ENCODE measurements around the gene UGT1A3.
"Not testable (repeated sequence)": the region's sequence is repeated elsewhere in the genome, so short reads cannot be mapped to it uniquely, and the experiment has no call there.

Gene UGT1A3

GRCh38 chr2:233699424-233700027 lies 29.3 kb upstream of the UGT1A3 start:
- no peak for DNase-seq
- H3K36me3 Mint-ChIP-seq (ENCODE audit: low read depth): no peaks in the 10 kb centered on the region
- H3K9me3 Mint-ChIP-seq: peaks cover 4% of the 10 kb centered on the region
- H3K27ac Mint-ChIP-seq: no peak overlapping the region
- H3K4me3 Mint-ChIP-seq: no peak overlapping the region
- no peaks in the 10 kb centered on the region for H3K4me1 Mint-ChIP-seq
- ATAC-seq: no peak
- H3K27me3 Mint-ChIP-seq: no peaks in the 10 kb centered on the region

- H3K9me3 Mint-ChIP-seq: peaks cover 4% of the 10 kb centered on the region
- DNase-seq: no peak
- H3K4me1 Mint-ChIP-seq: no peaks in the 10 kb centered on the region
- no peaks in the 10 kb centered on the region for H3K36me3 Mint-ChIP-seq (ENCODE audit: low read depth)
- H3K4me3 Mint-ChIP-seq: no peak overlapping the region
- no peak overlapping the region for H3K27ac Mint-ChIP-seq
- no peak for ATAC-seq
- no peaks in the 10 kb centered on the region for H3K27me3 Mint-ChIP-seq
These were observed 28.7 kb upstream of the UGT1A3 start for GRCh38 chr2:233700028-233700635.

- not testable (repeated sequence) for H3K36me3 Mint-ChIP-seq (ENCODE audit: low read depth); H3K27ac Mint-ChIP-seq; H3K9me3 Mint-ChIP-seq; H3K4me3 Mint-ChIP-seq; H3K27me3 Mint-ChIP-seq; ATAC-seq; H3K4me1 Mint-ChIP-seq; DNase-seq
These were observed 28.0 kb upstream of the UGT1A3 start for GRCh38 chr2:233700842-233701241.

DNA sequence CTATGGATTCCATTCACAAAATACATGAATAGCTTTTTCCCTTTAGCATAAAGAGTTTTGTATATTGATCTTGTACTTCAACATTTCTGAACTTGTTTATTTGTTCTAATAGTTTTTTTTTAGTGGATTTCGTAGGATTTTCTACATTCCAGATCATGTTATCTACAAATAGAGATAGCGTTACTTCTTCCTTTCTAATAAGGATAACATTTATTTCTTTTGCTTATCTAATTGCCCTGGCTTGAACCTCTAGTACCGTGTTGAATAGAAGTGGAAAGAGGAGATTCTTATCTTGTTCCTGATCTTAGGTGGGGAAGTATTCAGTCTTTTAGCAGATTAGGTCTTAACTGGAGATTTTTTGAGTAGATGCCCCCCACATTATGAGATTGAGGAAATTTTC lies 26.6 kb upstream of the UGT1A3 start:
- H3K27me3 Mint-ChIP-seq: peaks cover 2% of the 10 kb centered on the region
- ATAC-seq (no peak), DNase-seq (no peak)
- no peaks in the 10 kb centered on the region for H3K36me3 Mint-ChIP-seq (ENCODE audit: low read depth)
- no peak overlapping the region for H3K27ac Mint-ChIP-seq
- no peaks in the 10 kb centered on the region for H3K9me3 Mint-ChIP-seq
- no peaks in the 10 kb centered on the region for H3K4me1 Mint-ChIP-seq
- H3K4me3 Mint-ChIP-seq: no peak overlapping the region

DNA sequence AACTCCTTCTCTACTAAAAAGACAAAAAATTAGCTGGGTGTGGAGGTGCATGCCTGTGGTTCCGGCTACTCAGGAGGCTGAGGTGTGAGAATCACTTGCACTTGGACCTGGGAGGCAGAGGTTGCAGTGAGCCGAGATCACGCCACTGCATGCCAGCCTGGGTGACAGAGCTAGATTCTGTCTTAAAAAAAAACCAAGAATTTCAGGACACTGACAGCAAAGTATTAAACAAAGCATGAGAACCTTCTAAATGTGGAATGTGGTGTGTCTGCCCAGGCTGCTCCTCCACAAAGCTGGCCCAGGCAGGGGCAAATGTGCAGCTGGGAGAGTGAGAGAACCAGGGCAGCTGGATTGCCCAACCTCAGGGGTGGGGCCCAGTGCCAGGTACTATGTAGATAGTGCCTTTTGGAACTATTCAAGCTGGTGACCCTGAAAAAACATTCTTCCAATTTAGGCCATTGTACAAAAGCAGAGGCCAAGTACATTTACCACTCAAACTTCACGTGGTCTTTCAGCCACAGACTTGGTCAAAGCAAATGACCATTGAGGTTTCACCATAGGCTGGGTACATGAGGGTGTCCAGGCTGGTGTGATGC lies 22.8 kb upstream of the UGT1A3 start:
- no peak overlapping the region for H3K27ac Mint-ChIP-seq
- H3K4me1 Mint-ChIP-seq: no peaks in the 10 kb centered on the region
- no peaks in the 10 kb centered on the region for H3K9me3 Mint-ChIP-seq
- no peaks in the 10 kb centered on the region for H3K36me3 Mint-ChIP-seq (ENCODE audit: low read depth)
- no peak overlapping the region for H3K4me3 Mint-ChIP-seq
- DNase-seq: no peak
- no peak for ATAC-seq
- peaks cover 4% of the 10 kb centered on the region for H3K27me3 Mint-ChIP-seq

- Mint-ChIP-seq H3K36me3 (ENCODE audit: low read depth) (no peaks in the 10 kb centered on the region), H3K27me3 (peaks cover 7% of the 10 kb centered on the region), H3K27ac (no peak overlapping the region), H3K4me1 (no peaks in the 10 kb centered on the region), H3K4me3 (no peak overlapping the region), H3K9me3 (no peaks in the 10 kb centered on the region)
- ATAC-seq: no peak
- no peak for DNase-seq
These were observed 22.1 kb upstream of the UGT1A3 start for GRCh38 chr2:233706720-233707119.

DNA sequence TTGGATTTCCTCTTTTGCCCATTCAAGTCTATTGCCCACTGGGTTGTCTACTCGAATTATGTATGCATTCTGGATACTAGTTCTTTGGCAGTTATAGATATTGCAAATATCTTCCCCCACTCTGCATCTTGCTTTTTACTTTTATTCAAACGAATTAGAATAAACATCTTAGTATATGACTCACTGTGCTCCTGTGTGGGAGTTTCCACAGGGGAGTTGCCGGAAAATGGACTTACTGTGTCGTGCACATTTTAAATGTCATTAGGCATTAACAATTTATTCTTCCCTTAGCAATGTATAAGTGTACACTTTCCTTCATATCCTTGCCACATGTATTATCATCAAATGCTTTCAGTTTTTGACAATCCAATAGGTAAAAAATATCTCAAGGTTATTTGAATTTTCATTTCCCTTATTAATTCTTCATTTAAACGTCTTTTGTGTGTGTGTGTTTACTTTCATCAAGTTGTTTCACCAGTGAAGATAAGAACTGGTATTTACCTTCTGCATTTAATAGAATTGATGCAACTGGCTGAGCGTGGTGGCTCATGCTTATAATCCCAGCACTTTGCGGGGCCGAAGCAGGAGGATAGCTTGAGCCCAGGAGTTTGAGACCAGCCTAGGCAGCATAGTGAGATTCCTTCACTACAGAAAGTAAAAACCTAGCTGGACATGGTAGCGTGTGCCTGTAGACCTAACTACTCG lies 20.8 kb upstream of the UGT1A3 start:
- Mint-ChIP-seq H3K9me3 (no peaks in the 10 kb centered on the region), H3K36me3 (ENCODE audit: low read depth) (no peaks in the 10 kb centered on the region), H3K4me3 (no peak overlapping the region), H3K27me3 (peaks cover 7% of the 10 kb centered on the region), H3K27ac (no peak overlapping the region), H3K4me1 (no peaks in the 10 kb centered on the region)
- ATAC-seq (no peak), DNase-seq (no peak)

DNA sequence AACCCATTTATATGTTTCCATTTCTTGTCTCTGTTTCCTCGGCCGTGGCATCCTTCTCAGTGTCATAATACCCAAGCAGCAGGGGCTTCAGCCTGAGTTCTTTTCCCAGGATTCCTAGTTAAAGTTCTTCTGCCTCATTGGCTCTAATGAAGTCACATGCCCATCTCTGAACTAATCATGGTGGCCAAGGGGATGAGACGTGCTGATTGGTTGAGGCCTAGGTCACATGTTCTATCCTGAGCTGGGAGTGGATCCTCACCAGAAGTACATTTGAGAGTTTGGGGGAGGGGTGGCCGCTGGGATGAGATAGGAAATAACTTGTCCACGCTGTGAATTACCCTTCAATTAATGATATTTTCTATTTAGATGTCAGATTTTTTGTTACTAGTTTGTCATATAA lies 19.9 kb upstream of the UGT1A3 start:
- no peaks in the 10 kb centered on the region for H3K36me3 Mint-ChIP-seq (ENCODE audit: low read depth)
- H3K4me1 Mint-ChIP-seq: peaks cover 1% of the 10 kb centered on the region
- H3K4me3 Mint-ChIP-seq: no peak overlapping the region
- H3K27me3 Mint-ChIP-seq: peaks cover 9% of the 10 kb centered on the region
- ATAC-seq: no peak
- H3K9me3 Mint-ChIP-seq: no peaks in the 10 kb centered on the region
- DNase-seq: no peak
- H3K27ac Mint-ChIP-seq: no peak overlapping the region

DNA sequence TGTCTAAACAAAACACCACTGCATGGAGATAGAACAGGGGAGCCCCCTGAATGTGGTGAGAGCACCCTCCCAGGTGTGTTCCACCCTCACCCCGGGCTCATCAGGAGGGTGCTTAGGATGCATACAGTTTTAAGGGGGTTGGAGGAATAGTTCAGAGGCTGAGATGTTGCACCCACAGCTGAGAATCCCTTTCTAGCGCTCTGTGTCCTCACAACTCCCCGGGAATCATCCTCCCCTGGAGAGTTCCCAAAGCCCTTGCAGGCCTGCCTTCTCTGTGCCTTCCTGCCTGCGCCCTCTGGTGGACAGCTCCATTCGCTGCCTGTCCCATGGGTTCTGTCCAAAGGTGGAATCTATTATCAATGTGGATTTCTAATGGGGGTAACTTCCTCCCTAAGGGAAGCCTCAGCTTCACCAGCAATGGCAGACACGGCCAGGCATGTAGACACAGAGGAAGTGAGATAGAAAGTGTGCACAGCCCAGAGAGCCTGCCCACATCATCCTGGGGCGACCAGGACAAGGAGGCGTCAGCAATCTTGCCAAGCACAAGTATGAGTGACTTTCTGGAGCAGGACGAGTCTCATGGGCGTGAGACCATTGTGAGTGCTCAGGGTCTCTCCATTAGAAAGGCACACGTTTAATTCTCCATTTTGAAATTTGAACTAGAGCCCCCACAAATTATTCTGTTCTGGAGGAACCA lies 17.4 kb upstream of the UGT1A3 start:
- H3K27ac Mint-ChIP-seq: no peak overlapping the region
- ATAC-seq (peak; percentile 68), DNase-seq (peak; percentile 77)
- no peak overlapping the region for H3K4me3 Mint-ChIP-seq
- H3K27me3 Mint-ChIP-seq: peaks cover 13% of the 10 kb centered on the region
- H3K9me3 Mint-ChIP-seq: no peaks in the 10 kb centered on the region
- H3K4me1 Mint-ChIP-seq: peaks cover 2% of the 10 kb centered on the region
- H3K36me3 Mint-ChIP-seq (ENCODE audit: low read depth): no peaks in the 10 kb centered on the region

DNA sequence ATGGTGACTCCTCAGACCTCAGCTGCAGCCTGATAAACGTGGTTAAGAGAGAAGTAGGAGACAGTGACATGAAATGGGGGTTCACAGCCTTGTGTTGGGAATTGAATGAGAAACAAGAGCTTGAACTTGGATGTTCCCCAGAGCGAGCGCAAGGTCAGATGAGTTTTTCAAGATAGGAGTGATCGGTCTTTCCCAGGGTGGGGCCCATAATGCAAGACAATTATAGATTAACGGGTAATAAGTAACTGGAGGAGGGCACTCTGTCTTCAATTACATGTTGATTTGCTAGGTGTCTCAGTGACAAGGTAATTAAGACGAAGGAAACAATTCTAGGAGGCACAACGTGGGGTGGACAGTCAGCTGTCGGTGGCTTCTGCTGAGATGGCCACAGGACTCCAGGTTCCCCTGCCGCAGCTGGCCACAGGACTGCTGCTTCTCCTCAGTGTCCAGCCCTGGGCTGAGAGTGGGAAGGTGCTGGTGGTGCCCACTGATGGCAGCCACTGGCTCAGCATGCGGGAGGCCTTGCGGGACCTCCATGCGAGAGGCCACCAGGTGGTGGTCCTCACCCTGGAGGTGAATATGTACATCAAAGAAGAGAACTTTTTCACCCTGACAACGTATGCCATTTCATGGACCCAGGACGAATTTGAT lies 16.1 kb upstream of the UGT1A3 start, which contains the start of gene UGT1A5:
Gene UGT1A5, plus strand, starts transcription at position 297 of the 651 bp plus-strand sequence. Its CDS starts 85 bp downstream, at position 382.
- DNase-seq (no peak), ATAC-seq (no peak)
- peaks cover 13% of the 10 kb centered on the region for H3K27me3 Mint-ChIP-seq
- H3K9me3 Mint-ChIP-seq: no peaks in the 10 kb centered on the region
- H3K36me3 Mint-ChIP-seq (ENCODE audit: low read depth): no peaks in the 10 kb centered on the region
- no peak within 1 kb of the TSS for H3K27ac Mint-ChIP-seq
- H3K4me3 Mint-ChIP-seq: no peak within 1 kb of the TSS
- H3K4me1 Mint-ChIP-seq: peaks cover 2% of the 10 kb centered on the region

- no peaks in the 10 kb centered on the region for H3K36me3 Mint-ChIP-seq (ENCODE audit: low read depth)
- no peak overlapping the region for H3K27ac Mint-ChIP-seq
- peaks cover 13% of the 10 kb centered on the region for H3K27me3 Mint-ChIP-seq
- H3K9me3 Mint-ChIP-seq: no peaks in the 10 kb centered on the region
- H3K4me3 Mint-ChIP-seq: no peak overlapping the region
- DNase-seq (no peak), ATAC-seq (no peak)
- H3K4me1 Mint-ChIP-seq: peaks cover 2% of the 10 kb centered on the region
These were observed 15.6 kb upstream of the UGT1A3 start for GRCh38 chr2:233713262-233713615.

GRCh38 chr2:233714121-233714520 lies 14.7 kb upstream of the UGT1A3 start:
- no peak overlapping the region for H3K4me3 Mint-ChIP-seq
- H3K36me3 Mint-ChIP-seq (ENCODE audit: low read depth): no peaks in the 10 kb centered on the region
- no peak overlapping the region for H3K27ac Mint-ChIP-seq
- no peaks in the 10 kb centered on the region for H3K9me3 Mint-ChIP-seq
- peaks cover 2% of the 10 kb centered on the region for H3K4me1 Mint-ChIP-seq
- ATAC-seq (no peak), DNase-seq (no peak)
- H3K27me3 Mint-ChIP-seq: peaks cover 13% of the 10 kb centered on the region

- no peaks in the 10 kb centered on the region for H3K9me3 Mint-ChIP-seq
- peaks cover 22% of the 10 kb centered on the region for H3K27me3 Mint-ChIP-seq
These were observed 10.3 kb upstream of the UGT1A3 start, which contains the start of gene UGT1A4 for GRCh38 chr2:233718552-233718951. UGT1A4 (plus strand) TSS chr2:233718736; CDS start chr2:233718821, 85 bp downstream.

More at GRCh38 chr2:233718552-233718951, 10.3 kb upstream of the UGT1A3 start, which contains the start of gene UGT1A4:
- H3K27ac Mint-ChIP-seq: no peak within 1 kb of the TSS
- no peak within 1 kb of the TSS for H3K4me3 Mint-ChIP-seq
- ATAC-seq (no peak), DNase-seq (no peak)
- H3K4me1 Mint-ChIP-seq: peaks cover 2% of the 10 kb centered on the region
- no peaks in the 10 kb centered on the region for H3K36me3 Mint-ChIP-seq (ENCODE audit: low read depth)
